Measurements from ENCODE around the gene UTP25.

The UTP25 gene

DNA sequence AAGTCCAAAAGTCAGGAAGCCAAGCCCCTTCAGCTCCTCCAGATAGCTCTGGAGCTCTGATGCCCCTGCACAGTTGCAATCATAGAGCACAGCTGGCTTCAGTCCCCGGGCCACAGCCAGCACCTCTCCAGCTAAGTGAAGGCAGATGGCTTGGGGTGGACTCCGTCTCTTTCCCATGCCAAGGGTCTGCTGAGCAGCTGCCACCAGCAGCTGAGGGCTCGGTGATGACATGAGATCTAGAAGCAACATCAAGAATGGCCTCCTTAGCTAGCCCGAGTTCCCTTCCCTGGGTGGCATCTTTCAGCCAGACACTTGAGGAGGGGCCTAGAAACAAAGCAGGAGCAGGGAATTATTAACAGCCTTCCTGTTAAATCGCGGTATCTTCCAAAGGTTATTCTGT lies 44.4 kb upstream of the UTP25 start:
- Histone ChIP-seq H3K4me3 (ENCODE audit: low read length, poor library complexity, severe bottlenecking) (peak overlapping the region; percentile 87), H3K4me2 (ENCODE audit: low read depth, low read length, poor library complexity, severe bottlenecking) (peak overlapping the region; percentile 79), H3K9me2 (replicated peaks; ENCODE audit: low read depth, low read length) (no peaks in the 10 kb centered on the region; the same call in 1 of the 2 replicates), H3F3A (ENCODE audit: low read depth) (no peaks in the 10 kb centered on the region), H3K79me2 (ENCODE audit: insufficient read depth, low read length) (peaks cover 15% of the 10 kb centered on the region; the same call in 1 of the 2 replicates), H2AFZ (ENCODE audit: low read length) (no peak overlapping the region), H3K27me3 (ENCODE audit: insufficient read depth, low read length, poor library complexity, severe bottlenecking) (peaks cover 35% of the 10 kb centered on the region), H4K20me1 (ENCODE audit: insufficient read depth, low read length, poor library complexity, severe bottlenecking) (no peaks in the 10 kb centered on the region), H3K9ac (ENCODE audit: low read depth, low read length, poor library complexity, severe bottlenecking) (peak overlapping the region; percentile 87), H3K4me1 (ENCODE audit: insufficient read depth, low read length, poor library complexity, severe bottlenecking) (peaks cover 15% of the 10 kb centered on the region), H3K36me3 (ENCODE audit: insufficient read depth, low read length) (peaks cover 19% of the 10 kb centered on the region; the same call in 1 of the 2 replicates), H3K9me3 (ENCODE audit: insufficient read depth, low read depth, low read length) (no peaks in the 10 kb centered on the region)
- TF ChIP-seq, protein P1, sequence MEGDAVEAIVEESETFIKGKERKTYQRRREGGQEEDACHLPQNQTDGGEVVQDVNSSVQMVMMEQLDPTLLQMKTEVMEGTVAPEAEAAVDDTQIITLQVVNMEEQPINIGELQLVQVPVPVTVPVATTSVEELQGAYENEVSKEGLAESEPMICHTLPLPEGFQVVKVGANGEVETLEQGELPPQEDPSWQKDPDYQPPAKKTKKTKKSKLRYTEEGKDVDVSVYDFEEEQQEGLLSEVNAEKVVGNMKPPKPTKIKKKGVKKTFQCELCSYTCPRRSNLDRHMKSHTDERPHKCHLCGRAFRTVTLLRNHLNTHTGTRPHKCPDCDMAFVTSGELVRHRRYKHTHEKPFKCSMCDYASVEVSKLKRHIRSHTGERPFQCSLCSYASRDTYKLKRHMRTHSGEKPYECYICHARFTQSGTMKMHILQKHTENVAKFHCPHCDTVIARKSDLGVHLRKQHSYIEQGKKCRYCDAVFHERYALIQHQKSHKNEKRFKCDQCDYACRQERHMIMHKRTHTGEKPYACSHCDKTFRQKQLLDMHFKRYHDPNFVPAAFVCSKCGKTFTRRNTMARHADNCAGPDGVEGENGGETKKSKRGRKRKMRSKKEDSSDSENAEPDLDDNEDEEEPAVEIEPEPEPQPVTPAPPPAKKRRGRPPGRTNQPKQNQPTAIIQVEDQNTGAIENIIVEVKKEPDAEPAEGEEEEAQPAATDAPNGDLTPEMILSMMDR (conservative IDR thresholded peaks at IDR 0.05; ENCODE audit: low read length): no peak
- TF ChIP-seq EZH2phosphoT487 (IDR thresholded peaks at IDR 0.05; ENCODE audit: borderline replicate concordance): no peak

DNA sequence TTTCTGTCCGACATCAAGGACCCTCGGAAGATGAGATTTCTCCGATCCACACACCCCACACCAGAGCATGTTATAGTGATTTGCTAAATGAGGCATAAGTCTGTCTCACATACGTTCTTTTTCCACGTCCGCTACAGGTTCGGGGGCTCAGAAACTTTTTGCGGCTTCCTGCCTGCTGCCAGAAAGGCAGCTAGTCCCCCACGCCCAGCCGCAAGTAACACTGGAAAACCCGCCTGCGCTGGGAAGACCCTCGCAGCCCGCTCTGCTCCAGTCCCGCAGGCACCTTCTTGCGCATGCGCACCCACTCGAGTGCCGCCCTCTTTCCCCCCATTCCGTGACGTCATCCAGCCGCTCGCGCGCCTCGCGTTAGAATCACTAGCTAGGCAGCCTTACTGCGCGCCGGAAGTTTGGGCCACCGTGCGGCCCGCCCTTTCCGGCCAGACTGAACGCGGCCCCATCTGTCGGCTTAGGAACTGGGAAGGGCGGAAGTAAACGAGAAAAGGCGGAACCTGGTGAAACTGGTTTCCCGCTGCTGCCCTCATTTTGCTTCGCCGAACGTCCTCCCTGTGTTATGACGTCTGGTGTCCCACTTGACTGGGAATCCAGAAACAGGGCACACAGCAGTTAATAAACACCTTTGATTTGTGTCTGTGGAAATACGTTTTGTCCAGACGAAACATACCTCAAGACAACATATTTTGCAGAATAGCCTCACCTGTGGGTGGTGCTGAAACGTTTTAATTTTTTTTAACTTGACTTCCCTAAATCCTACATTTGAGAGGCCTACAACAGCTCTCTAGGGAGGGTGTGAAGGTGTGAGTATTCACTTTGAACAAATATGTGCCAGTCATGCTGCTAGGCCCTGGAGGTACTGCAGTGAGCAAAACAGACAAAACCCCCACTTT lies 43.3 kb upstream of the UTP25 start, which contains the start of gene C1orf74:
Gene C1orf74, minus strand, starts transcription at position 295 of the 905 bp plus-strand sequence. CDS start 925 bp downstream, outside the sequence.
- Histone ChIP-seq H3K9ac (ENCODE audit: low read depth, low read length, poor library complexity, severe bottlenecking) (peak within 1 kb of the TSS; percentile 87), H3K27me3 (ENCODE audit: insufficient read depth, low read length, poor library complexity, severe bottlenecking) (peaks cover 47% of the 10 kb centered on the region), H3K9me3 (ENCODE audit: insufficient read depth, low read depth, low read length) (no peaks in the 10 kb centered on the region), H3K36me3 (ENCODE audit: insufficient read depth, low read length) (peaks cover 8% of the 10 kb centered on the region; the same call in 1 of the 2 replicates), H3K4me3 (ENCODE audit: low read length, poor library complexity, severe bottlenecking) (peak within 1 kb of the TSS; percentile 87), H3K4me1 (ENCODE audit: insufficient read depth, low read length, poor library complexity, severe bottlenecking) (peaks cover 15% of the 10 kb centered on the region), H3K9me2 (replicated peaks; ENCODE audit: low read depth, low read length) (no peaks in the 10 kb centered on the region; the same call in 1 of the 2 replicates), H3F3A (ENCODE audit: low read depth) (no peaks in the 10 kb centered on the region), H3K4me2 (ENCODE audit: low read depth, low read length, poor library complexity, severe bottlenecking) (peak within 1 kb of the TSS; percentile 86), H4K20me1 (ENCODE audit: insufficient read depth, low read length, poor library complexity, severe bottlenecking) (no peaks in the 10 kb centered on the region), H2AFZ (ENCODE audit: low read length) (peak within 1 kb of the TSS; percentile 88), H3K79me2 (ENCODE audit: insufficient read depth, low read length) (peaks cover 15% of the 10 kb centered on the region; the same call in 1 of the 2 replicates)
- TF ChIP-seq EZH2phosphoT487 (IDR thresholded peaks at IDR 0.05; ENCODE audit: borderline replicate concordance): no peak
- TF ChIP-seq, protein P1 (conservative IDR thresholded peaks at IDR 0.05; ENCODE audit: low read length): no peak

DNA sequence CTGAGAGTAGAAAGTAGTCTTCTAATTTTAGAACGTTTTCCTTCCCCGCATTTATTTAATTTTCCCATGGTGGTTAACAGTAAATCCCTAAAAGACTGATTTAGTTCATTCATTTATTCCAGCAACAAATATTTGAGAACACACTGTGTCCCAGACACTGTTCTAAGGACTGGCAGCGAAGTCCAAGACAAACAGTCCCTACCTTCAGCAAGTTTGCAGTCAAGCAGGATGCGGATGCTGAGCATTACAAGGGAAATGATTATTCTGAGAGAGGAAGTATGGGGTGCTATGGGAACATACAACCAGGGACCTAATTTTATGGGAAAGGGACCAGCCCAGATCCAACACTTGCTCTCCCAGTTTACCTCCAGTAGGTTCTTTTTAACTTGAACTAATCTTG lies 42.2 kb upstream of the UTP25 start:
- H3K9me3 ChIP-seq (ENCODE audit: insufficient read depth, low read depth, low read length): no peaks in the 10 kb centered on the region
- H3K4me1 ChIP-seq (ENCODE audit: insufficient read depth, low read length, poor library complexity, severe bottlenecking): peaks cover 15% of the 10 kb centered on the region
- peaks cover 15% of the 10 kb centered on the region; the same call in 1 of the 2 replicates for H3K79me2 ChIP-seq (ENCODE audit: insufficient read depth, low read length)
- H4K20me1 ChIP-seq (ENCODE audit: insufficient read depth, low read length, poor library complexity, severe bottlenecking): no peaks in the 10 kb centered on the region
- TF ChIP-seq EZH2phosphoT487 (IDR thresholded peaks at IDR 0.05; ENCODE audit: borderline replicate concordance): no peak
- TF ChIP-seq, protein P1 (conservative IDR thresholded peaks at IDR 0.05; ENCODE audit: low read length): no peak
- H3K4me2 ChIP-seq (ENCODE audit: low read depth, low read length, poor library complexity, severe bottlenecking): no peak overlapping the region
- peaks cover 58% of the 10 kb centered on the region for H3K27me3 ChIP-seq (ENCODE audit: insufficient read depth, low read length, poor library complexity, severe bottlenecking)
- no peaks in the 10 kb centered on the region for H3F3A ChIP-seq (ENCODE audit: low read depth)
- no peak overlapping the region for H2AFZ ChIP-seq (ENCODE audit: low read length)
- no peak overlapping the region for H3K9ac ChIP-seq (ENCODE audit: low read depth, low read length, poor library complexity, severe bottlenecking)
- no peak overlapping the region for H3K4me3 ChIP-seq (ENCODE audit: low read length, poor library complexity, severe bottlenecking)
- H3K9me2 ChIP-seq (replicated peaks; ENCODE audit: low read depth, low read length): no peaks in the 10 kb centered on the region; the same call in 1 of the 2 replicates
- H3K36me3 ChIP-seq (ENCODE audit: insufficient read depth, low read length): no peaks in the 10 kb centered on the region; the same call in 1 of the 2 replicates
